NAMALWA (cell line): ENCODE measurements around the gene FASTK.

Source experiments
- DNase-seq: peaks from one replicate; pipeline ENCODE4 v3.0.0-alpha.2; 2015; ENCODE audit warnings: low spot score

The FASTK gene, protein sequence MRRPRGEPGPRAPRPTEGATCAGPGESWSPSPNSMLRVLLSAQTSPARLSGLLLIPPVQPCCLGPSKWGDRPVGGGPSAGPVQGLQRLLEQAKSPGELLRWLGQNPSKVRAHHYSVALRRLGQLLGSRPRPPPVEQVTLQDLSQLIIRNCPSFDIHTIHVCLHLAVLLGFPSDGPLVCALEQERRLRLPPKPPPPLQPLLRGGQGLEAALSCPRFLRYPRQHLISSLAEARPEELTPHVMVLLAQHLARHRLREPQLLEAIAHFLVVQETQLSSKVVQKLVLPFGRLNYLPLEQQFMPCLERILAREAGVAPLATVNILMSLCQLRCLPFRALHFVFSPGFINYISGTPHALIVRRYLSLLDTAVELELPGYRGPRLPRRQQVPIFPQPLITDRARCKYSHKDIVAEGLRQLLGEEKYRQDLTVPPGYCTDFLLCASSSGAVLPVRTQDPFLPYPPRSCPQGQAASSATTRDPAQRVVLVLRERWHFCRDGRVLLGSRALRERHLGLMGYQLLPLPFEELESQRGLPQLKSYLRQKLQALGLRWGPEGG

DNA sequence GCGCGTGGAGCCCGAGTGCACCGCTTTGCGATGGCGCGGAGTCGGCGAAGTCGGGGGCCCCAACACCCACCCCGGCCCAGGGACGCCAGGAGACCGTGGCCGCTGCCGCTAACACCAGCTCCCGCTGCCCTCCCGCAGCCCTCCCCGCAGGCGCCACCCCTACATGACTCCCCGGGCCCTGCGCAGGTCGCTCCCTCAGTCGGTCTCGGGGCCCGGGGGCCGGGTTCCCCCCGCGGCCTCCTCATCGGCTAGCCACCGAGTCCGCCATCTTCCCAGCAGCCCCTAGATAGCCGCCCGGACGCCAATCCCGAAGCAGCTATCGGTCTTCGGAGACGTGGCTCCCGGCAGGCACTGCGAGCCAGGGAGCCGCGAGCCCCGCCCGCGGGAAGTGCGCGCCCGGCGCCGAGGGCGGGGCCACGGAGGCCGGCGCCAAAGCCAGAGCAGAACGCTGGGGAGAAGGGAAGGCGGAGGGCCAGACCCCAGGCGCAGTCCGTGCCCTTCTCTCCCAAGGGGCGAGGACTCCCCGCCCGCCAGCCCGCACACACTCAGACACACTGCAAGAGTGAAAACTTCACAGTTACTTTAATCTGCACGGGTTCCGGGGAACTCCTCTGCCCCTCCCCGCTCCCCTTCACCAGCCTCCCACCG lies at the start of gene FASTK:
FASTK (minus strand) TSS at position 288 of the 648 bp plus-strand sequence; CDS start at position 245, 43 bp downstream.
- peak; percentile 94 for DNase-seq

DNA sequence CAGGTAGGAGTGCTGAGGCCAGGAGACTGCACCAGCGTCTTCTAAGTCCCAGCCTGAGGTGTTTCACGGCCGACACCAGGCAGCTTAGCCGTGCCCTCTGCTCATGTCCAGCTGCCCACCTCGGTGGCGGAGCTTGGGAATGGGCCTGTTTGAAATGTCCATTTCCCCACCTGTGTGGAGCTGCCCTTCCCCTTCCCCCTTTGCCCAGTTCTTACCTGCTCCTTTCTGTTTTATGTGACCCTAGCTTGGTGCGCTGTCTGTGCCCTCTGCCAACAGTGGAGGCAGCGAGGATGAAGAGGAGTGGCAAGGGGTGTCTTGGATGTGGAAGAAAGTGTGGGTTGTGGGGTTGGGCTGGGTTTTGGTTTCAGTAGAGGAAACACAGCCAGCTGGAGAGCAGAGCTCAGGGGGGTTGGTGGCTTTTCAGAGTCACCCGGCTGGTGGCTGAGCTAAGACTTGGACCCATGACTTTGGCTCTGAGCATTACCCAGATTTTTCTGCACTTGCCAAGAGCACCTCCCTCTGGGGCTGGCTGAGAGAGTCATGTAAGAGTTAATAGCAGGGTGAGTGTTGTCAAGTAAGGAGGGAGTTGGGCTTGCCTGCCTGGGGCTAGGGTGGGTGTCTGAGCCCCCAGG lies 49.5 kb upstream of the FASTK start:
- peak; percentile 41 for DNase-seq

DNA sequence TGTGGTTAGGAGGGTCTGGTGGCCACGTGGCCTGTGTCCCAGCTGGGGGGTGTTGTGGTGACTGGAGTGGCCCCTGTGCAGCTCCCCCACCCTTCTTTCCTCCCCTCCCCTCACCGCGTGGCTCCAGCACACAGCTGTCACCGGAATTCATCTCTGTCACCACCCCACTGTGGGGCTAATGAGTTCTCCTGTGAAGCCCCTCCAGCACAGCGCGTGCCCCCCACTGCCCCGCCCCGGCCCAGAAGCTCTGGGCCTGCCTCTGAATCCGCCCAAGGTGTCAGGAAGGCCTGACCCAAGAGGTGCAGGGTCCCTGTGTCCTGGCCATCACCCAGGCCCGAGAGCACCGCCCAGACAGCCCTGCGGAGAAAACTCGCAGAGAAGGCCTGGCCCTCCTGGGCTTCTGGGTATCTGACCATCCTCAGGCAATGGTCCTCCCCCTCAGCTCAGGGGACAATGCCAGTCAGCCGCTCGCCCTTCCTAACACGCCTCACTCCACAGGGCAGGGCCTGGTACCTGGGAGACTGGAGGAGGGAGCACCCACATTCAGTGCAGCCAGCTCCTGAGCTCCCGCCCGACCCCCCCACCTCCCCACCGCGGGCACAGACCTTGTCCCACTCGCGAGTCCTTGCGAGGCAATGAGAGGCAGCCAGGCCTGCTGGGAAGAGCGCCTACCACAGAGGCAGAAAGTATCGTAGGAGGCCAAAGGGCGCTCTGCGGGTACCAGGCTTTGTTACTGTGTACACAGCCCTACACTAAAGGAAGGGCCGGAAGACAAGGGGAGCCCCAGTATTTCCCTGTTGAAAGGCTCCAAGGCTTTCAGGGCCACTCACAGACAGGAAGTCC lies 48.7 kb upstream of the FASTK start:
- no peak for DNase-seq

DNA sequence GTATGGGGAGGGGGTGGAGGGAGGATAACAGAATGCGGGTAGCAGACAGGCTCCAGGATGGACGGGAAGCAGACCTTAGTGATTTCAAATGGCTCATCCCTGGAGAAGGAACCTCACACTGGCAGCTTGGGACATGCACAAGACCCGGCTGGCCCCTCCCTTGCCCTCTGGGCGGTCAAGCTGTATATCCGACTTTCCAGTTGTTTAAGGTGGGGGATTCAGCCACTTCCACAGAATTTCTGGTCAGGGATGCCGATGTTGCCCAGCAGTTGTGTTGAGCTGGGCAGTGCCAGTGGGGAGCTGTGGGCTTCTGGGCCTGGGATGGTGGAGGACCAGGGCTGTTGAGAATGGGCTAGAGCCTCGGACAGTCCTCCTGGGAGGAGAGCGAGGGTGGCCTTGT lies 48.1 kb upstream of the FASTK start:
- DNase-seq = no peak

DNA sequence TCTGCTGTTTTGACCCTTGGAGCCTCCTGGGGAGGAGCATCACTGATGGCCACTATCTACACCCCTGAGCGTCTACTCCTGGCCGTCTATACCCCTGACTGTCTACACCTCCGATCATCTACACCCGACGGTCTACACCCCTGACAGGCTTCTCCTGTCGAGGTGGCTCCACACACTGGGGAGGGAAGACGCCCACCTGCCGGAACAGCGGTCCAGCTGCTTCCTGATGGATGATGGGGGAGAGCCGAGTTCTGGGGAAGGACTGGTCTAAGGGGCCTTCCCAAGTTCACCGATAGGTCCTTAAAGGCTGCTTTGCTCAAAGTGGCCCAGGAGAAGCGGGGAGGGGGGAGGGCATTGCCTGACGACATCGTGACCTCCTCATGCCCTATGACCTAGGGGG lies 47.5 kb upstream of the FASTK start:
- DNase-seq = no peak

DNA sequence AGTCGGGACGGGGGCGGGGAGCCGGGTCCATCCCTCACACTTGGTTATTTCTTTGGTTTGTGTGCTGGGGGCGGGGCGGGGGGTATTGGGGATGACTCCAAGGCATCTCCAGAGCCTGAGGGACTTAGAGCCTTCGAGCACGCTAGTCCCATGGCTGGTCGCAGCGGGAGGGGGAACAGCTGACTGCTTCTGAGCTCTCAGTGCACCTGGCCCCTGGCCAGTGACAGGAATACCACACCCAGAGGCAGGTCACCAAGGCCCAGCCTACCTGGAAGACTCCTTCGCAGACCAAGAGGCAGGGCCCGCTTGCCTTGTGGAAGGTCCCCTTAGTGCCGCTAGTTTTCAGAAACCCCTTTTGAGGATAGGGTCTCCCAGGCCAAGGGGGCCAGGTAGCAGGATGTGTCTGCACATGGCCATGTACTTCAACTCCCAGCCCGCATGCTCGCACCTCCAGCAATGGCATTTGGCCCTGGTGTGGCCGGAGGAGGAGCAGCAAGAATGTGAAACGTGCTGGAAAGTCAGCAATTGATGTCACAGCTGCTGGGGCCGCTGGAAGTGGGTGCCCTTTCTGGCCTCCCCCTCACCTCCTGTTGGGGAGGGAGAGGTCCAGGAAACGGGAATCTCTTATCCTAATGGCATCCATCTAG lies 46.0 kb upstream of the FASTK start:
- no peak for DNase-seq

DNA sequence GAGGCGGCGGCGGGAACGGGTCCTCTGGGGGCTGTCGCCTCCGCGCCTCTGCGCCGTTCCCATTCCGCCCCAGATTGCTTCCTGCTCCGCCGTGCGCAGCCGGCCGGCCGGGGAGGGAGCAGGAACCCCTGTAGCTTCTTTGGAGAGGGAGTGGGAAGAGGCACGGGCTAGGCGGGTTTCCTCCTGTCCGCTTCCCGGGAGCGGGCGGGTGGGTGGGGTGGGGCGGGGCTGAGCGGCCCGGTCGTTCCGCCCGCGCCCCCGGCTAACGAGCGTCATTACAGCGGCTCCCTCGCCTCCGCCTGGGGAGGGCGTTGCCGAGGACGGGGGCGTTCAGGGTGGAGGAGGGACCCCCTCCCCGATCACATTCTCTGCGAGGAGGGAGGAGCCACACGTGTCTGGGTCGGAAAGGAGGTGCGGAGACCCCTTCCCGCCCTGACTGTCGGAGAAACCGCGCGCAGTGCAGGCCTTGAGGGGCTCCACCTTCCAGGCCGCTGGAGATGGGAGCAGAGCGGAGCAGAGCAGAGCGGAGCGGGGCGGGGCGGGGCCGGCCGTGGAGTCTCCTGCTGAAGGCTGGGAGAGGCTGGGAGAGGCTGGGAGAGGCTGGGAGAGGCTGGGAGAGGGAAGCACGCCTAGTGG lies 45.4 kb upstream of the FASTK start:
- DNase-seq = no peak

DNA sequence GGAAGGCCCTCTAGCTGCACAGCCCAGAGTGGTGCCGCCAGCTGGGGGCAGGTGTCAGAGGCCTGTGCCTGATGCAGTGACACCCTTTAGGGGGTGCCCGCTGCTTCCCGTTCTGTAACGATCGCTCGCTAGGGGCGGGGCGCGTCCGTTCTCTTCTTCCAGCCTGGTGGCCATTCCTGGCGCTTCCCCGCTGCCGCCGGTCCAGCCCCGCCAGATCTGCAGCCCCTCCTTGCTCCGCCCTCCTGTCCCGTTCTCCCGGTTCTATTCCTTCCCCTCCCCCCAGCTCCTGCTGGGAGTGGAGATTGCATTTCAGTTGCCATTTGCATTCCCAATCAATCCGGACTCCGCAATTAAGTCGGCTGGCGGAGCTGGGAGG lies 44.8 kb upstream of the FASTK start:
- DNase-seq = no peak

DNA sequence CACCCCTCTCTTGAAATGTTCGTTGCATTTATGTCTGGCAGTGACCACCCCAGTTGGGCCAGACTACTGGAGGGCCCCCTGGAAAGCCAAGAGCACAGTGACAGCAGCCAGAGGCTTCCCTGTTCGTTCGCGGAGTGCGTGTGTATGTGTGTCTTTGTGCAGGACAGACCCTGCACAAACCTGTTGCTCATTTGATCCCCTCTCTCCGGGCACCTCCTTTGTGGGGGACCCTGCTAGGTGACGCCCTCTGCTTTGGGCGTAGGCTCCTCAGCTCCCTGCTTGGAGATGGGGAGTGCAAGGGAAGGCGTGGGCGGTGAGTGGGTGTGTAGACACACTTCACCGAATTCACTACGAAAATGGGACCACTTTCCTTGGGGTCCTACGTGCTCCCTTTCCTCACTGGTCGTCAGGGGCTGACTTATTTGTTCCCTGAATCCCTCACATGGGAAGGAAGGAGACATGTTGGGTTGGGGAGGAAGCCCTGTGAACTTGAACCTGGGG lies 44.3 kb upstream of the FASTK start:
- DNase-seq = no peak

DNA sequence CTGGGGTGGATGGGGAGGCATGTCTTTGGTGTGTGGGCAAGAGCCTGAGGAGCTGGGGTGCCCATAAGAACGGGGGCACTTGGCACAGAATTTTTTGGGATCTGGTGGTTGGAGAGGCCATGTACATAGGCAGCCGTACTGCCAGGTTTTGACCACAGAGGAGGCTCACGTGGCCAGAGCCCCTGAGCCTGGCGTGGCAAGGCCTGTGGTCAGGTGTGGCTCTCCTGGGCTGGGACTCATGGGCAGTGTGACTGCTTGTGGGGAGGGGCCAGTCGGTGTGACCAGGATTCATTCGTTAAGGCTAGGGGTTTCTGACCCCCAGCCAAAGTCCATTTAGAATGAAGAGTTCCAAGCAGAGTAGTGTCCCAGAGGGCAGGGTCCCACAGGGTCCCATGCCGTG lies 43.9 kb upstream of the FASTK start:
- DNase-seq = no peak

DNA sequence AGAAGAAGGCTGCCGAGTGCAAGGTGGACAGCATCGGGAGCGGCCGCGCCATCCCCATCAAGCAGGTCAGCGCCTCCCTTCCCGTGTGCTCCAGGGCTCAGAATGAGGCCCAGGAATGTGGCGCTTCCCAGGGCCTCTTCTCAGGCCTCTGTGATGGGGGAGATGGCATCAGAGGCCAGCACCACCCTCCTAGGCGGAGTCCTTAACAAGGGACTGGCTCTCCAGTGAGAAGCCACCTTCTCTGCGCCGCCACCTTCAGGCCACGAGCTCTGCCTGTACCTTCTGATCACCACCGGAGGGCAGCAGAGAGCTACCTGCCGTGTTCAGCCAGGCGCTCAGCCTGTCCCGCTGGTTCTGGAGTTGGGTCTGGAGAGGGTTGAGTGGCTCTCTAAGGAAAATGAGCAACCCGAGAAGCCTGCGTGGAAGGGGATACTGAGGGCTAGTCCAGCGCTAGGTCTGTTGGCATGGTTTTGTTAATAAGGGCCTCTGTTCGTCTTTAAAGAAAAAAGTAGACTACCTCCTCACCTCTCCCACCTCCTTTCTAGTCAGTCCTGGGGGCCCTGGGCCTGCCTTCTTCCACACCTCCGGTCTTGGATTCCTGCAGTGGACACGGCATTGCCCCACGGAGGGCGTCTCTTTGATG lies 43.3 kb upstream of the FASTK start:
- peak; percentile 89 for DNase-seq

DNA sequence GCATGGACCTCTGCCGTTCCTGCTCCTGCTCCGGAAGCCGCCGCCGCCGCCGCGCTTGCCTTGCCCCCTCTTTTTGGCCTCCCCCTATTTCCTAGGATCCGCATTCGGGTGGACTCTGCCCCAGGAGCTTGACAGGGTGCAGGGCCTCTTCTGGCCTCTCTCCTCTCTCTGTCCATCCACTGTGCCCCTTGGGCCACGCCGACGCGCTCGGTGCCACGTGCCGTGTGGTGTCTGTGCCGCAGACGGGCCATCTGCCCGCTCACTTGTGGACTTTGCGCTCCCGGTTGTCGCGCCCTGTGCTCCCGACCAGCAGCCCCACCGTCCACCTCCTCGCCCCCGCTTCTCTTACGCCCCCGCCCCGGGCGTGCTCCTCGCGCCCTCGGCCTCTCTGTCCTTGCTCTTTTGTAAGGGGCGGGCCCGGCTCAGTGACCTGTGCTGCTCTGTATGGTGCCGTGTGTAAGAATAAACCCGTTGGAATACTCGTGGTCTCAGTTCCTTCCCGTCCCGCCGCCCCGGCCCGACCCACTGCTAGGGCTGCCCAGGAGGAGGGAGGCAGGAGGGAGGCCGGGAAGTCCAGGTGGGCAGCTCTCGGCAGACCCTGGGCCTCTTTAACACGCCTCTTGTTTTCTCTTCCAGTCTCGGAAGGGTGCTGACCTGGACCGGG lies 42.7 kb upstream of the FASTK start:
- DNase-seq = no peak

DNA sequence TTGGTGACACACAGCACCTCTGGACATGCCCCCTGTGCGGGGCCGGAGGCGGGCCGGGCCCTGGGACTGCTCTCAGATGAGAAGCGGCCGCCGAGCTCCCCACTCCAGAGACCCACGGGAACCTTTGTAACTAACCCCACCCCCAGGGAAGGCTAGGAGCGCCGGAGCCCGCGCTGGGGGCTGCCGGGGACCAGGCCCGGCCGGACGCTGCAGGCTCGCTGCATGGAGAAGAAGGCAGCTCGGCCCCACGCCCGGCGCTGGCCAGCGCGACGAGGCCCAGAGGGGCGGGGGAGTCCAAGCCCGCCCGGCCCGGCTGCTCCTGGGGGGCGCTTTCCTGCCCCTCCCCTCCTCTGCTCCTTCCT lies 42.2 kb upstream of the FASTK start:
- no peak for DNase-seq

DNA sequence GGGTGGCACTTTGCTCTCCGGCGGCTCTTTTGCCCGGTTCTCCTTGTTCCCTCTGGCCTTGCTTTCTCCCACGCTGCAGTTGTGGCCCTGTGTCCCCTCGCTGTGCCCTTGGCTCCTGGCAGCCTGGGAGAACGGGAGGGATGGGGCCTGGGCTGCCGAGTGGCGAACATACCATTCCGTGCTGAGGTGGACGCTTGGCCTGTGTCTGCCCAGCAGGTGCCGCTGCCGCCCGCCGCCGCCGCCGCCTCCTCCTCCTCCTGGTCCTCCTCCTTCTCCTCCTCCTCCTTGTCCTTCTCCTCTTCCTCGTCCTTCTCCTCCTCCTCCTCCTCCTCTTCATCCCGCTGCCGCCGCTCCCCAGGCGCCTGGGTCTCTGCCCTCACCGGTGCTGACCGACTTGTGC lies 41.7 kb upstream of the FASTK start:
- no peak for DNase-seq

DNA sequence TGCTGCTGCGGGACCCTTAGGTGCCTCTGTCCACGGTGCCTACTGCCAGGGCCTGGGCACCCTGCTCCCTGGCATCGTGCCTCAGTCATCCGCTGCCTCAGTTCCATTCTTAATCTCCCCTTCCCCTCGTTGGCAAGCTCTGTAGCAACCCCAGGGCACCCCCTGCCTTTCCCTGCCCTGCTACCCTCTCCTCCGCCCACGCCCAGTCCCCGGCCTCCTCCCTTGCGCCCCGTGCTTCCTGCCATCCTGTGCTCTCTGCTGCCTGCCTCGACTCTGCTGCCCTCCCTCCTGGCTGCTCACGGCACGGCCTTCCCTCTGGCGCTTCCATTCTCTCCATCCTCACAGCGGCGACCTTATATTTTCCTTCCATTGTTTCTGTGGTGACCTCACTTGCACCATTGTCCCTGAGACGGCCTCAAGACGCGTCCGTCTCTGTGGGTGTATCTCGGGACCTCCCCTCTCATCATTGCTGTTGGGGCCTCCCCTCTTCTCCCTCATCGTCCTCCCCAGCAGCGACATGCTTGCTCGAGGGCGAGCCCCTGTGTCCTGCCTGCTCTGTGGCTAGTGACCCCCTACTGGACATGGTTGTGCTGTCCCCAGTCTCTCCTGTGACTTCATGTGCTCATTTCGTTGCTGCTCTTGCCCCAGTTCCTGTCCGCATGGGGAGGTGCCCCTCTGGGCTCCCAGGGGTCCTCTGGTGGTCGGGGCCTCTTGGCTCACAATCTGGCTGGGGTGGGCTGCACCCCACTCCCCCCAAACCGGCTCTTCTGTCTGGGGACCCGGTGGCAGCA lies 41.0 kb upstream of the FASTK start:
- no peak for DNase-seq

DNA sequence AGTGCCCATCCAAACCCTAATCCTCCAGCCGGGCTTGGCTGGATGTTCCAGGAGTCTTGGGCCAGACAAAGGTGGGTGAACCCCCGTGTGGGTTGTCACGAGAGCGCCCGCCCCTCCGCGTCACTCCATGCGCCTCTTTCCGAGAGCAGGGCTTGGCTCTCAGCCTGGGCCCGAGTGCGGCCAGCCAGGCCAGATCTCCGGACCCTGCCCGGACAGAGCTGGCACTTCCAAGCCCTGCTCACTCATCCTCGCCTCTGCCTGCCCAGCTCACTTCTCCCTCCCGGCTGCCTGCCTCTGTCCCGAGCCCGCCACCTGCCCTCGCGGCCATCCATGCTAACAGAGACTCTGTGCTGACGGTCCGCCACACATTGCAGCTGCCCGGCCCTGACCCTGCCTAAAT lies 40.3 kb upstream of the FASTK start:
- DNase-seq = no peak

DNA sequence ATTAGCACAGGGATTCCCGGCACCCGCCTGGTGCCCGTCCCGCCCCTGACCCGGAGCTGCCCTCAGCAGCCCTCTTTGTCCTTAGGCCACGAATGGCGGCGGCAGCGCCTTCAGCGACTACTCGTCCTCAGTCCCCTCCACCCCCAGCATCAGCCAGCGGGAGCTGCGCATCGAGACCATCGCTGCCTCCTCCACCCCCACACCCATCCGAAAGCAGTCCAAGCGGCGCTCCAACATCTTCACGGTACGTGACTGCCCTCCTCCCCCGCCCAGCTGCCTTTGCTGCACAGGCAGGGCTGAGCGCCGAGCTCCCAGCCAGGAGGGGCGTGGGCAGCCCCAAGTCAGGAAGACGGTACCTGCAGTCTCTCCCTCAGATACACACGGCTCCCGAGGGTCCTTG lies 39.3 kb upstream of the FASTK start:
- DNase-seq = no peak

DNA sequence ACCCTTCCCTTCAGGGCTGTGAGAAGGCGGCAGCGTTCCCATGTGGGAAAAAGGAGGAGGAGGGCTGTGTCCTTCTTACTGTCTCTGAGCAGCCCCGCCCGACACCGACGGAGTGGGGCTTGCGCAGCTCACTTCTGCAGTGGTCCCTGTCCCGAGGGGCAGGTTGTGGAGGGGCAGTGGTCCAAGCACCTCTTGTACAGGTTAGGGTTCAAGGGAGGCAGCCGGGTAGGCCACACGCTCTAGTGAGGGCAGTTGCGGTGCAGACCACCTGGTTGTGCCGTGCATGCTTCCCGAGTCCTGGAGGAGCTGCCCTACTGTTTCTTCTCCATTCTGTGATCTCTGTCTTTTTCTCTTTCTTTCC lies 38.4 kb upstream of the FASTK start:
- DNase-seq = no peak
